Stimulated activated naive CD8-positive, alpha-beta T cell treated with anti-CD3 and anti-CD28 coated beads, Interleukin-15, Interleukin-2, amounts not matched to agents 100 U/mL and 50 U/mL, for 24 hours (primary cell): ENCODE measurements around the gene SND1.
A peak's percentile ranks its signal among the peaks of the same experiment; 100 is the strongest.
"Not testable (repeated sequence)": the region's sequence is repeated elsewhere in the genome, so short reads cannot be mapped to it uniquely, and the experiment has no call there.

Experiments used
- ATAC-seq: fragments of 150-1000 bp; cut with Tn5 transposase; one replicate; pipeline ENCODE4 v1.10.0; 2021
- DNase-seq: peaks from one replicate; pipeline ENCODE4 v3.0.0; 2021

Gene SND1

GRCh38 chr7:127961786-127962453 is 309.9 kb downstream of the SND1 start:
- DNase-seq = no peak
- no peak for ATAC-seq

GRCh38 chr7:127962589-127963361 is 310.8 kb downstream of the SND1 start:
- ATAC-seq (no peak), DNase-seq (no peak)

GRCh38 chr7:127963850-127964249 is 311.9 kb downstream of the SND1 start:
- DNase-seq, ATAC-seq: not testable (repeated sequence)

- ATAC-seq (no peak), DNase-seq (no peak)
Observed at GRCh38 chr7:127967281-127967680, 315.3 kb downstream of the SND1 start.

- ATAC-seq = no peak
- DNase-seq = no peak
Observed at GRCh38 chr7:127968547-127968946, 316.6 kb downstream of the SND1 start.

- no peak for ATAC-seq
- DNase-seq = no peak
Observed at GRCh38 chr7:127973832-127974231, 321.8 kb downstream of the SND1 start.

GRCh38 chr7:127974446-127975035 is 322.5 kb downstream of the SND1 start:
- ATAC-seq (no peak), DNase-seq (no peak)

GRCh38 chr7:127976056-127976737 is 324.2 kb downstream of the SND1 start:
- no peak for ATAC-seq

GRCh38 chr7:127976738-127977120 is 324.7 kb downstream of the SND1 start:
- ATAC-seq (no peak), DNase-seq (no peak)

More at GRCh38 chr7:127976056-127976737, 324.2 kb downstream of the SND1 start:
- DNase-seq = no peak

GRCh38 chr7:127978421-127978820 is 326.4 kb downstream of the SND1 start:
- DNase-seq (no peak), ATAC-seq (no peak)

GRCh38 chr7:127979113-127979727 is 327.2 kb downstream of the SND1 start:
- DNase-seq (no peak), ATAC-seq (no peak)

- ATAC-seq = no peak
- no peak for DNase-seq
Observed at GRCh38 chr7:127979728-127980126, 327.7 kb downstream of the SND1 start.

- DNase-seq (no peak), ATAC-seq (no peak)
Observed at GRCh38 chr7:127980901-127981300, 328.9 kb downstream of the SND1 start.

- no peak for DNase-seq
- no peak for ATAC-seq
Observed at GRCh38 chr7:127981965-127982364, 330.0 kb downstream of the SND1 start.

- peak; percentile 92 for ATAC-seq
- no peak for DNase-seq
Observed at GRCh38 chr7:127983804-127984332, 331.9 kb downstream of the SND1 start.

- ATAC-seq = no peak
Observed at GRCh38 chr7:127986581-127987521, 334.9 kb downstream of the SND1 start.

GRCh38 chr7:127988751-127989150 is 336.8 kb downstream of the SND1 start:
- ATAC-seq (no peak), DNase-seq (no peak)

More at GRCh38 chr7:127986581-127987521, 334.9 kb downstream of the SND1 start:
- DNase-seq = no peak

- ATAC-seq = no peak
- no peak for DNase-seq
Observed at GRCh38 chr7:127993317-127993716, 341.3 kb downstream of the SND1 start.

GRCh38 chr7:127993987-127994386 is 342.0 kb downstream of the SND1 start:
- ATAC-seq (no peak), DNase-seq (no peak)

GRCh38 chr7:127995156-127995880 is 343.3 kb downstream of the SND1 start:
- ATAC-seq (no peak), DNase-seq (no peak)
